Renal cortical epithelial cell (primary cell): Measurements from ENCODE around the gene YBX3. TPM values are rescaled to one million over a fixed set of nuclear protein-coding genes. Genes with fewer than 3 reads are reported as not detected.

Experiments
- DNase-seq: peaks from one replicate; pipeline ENCODE4 v3.0.0-alpha.2; 2011; ENCODE audit warnings: low read depth
- total RNA-seq: library from RNA; depleted of rRNA; stranded (reverse); fragments of >200 nt; gene quantifications from 2 replicates; pipeline ENCODE4 v1.2.3, GENCODE V29; 2014

YBX3 gene
- total RNA-seq, 1 donor from 2014 or later = 163 TPM

GRCh38 chr12:10721651-10722501 is 1.2 kb downstream of the YBX3 start:
- DNase-seq = peak; percentile 99

- DNase-seq = no peak
Measured at GRCh38 chr12:10720974-10721650, 2.0 kb downstream of the YBX3 start.

- no peak for DNase-seq
Measured at GRCh38 chr12:10719482-10719881, 3.6 kb downstream of the YBX3 start.

DNA sequence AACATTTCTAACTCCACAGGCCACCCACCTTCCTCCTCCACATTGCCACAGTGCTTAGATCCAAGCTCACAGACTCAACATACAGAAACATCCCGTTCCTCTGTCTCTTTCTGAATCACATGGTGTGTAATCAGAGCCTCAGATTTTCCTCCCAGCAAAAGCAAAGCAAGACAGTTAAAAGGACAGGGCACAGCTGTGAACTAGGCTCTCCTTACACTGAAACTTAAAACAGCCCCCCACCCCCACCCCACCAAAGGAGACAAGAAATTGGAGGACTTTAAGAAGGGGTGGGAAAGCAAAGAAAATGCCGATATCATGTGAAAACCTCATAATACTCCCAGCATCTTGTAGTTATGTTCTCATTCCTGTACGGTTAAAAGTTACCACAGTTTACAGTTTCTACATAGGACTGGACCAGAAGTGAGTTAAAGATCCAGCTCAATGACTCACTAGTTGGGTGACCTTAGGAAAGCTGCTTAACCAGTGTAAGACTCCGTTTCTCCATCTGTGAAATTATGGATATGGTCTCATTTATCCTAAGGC is 4.8 kb downstream of the YBX3 start:
- DNase-seq = peak; percentile 69

DNA sequence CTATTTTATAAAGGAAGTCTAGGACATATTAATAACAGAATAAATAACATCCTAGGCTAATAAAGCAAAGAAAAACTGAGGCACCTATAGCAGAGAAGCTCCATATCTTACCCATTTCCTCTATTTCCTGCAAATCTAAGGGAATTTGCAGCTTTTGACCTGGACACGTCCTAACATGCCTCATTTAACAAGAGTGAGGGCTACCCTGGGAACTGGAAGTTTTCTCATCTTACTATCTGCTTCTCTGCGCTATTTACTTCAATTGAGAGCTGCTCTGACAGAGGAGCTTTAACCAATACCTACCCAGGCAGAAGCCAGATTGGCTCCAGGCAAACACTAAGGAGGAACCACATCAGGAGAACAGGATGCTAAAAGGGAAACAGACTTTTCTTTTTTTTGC is 5.7 kb downstream of the YBX3 start:
- DNase-seq = peak; percentile 50

GRCh38 chr12:10716704-10717315 is 6.3 kb downstream of the YBX3 start:
- peak; percentile 93 for DNase-seq

GRCh38 chr12:10716277-10716676 is 6.8 kb downstream of the YBX3 start:
- DNase-seq = no peak

DNA sequence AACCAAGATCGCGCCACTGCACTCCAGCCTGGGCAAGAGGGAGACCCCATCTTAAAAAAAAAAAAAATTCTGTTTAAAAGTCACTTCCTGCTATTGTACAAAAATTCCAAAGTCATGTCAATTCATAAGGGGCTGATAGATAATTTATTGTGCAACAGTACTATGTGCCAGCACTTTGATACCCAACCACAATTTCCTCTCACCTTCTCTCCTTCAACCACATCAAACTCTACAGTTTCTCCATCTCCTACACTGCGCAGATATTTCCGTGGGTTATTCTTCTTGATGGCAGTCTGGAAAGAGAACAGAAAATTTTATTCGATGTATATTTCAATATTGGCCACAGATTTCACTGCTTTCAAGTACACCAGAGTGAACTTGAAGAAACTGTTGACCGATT is 7.6 kb downstream of the YBX3 start:
- DNase-seq = no peak

DNA sequence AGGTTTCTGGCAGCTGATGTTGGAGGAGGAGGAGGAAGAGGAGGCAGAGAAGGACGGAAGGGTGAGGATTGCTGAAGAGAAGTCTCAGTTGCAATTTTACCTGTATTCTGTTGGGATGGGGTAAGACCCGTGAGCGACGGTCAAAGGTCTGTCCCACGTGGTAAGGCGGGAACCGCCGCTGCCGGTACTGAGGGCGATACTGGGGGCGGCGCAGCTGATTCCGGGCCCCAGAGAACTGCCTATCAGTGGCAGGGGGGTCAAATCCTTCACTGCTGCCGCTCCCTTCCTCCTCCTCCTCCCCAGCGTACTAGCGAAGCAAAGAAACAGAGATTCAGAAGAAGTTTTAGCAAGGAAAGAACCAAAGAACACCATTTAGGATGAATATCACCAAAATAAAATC is 13.3 kb downstream of the YBX3 start:
- no peak for DNase-seq

DNA sequence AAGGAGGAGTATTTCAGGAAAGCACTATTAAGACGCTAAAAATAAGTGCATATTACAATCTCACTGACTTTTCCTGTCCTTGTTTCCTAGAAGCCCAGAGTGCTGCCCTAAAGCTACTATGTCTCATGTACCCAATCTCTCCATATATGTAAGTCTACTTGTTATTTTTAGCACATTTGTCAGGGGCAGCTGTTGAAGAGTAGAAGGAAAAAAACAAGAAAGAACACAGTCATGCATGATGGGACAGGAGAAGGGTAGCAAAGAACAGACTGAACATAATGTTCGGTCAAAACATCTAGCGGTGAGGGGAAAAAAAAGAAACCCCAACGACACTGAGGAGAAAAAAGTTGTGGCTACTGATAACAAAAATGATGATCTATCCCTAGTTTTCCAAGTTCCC is 14.3 kb downstream of the YBX3 start:
- DNase-seq = no peak

DNA sequence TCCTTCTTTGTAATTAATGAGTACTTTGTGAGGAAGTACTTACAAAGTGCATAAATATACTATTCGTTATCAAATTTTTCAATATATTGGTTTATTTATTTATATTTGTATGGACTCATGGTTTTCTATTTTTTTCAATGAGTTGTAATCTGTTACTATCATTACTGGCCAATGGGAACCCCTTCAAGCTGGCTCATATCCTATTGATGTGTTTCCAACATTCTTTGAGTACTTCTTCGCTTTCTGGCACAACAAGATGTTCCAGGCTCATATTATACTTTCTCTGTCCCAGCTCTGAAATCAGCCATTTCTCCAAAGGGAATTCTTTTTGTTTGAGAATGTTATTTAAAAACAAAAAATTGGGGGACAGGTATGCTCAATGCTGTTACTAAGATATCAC is 17.5 kb downstream of the YBX3 start:
- DNase-seq = no peak

DNA sequence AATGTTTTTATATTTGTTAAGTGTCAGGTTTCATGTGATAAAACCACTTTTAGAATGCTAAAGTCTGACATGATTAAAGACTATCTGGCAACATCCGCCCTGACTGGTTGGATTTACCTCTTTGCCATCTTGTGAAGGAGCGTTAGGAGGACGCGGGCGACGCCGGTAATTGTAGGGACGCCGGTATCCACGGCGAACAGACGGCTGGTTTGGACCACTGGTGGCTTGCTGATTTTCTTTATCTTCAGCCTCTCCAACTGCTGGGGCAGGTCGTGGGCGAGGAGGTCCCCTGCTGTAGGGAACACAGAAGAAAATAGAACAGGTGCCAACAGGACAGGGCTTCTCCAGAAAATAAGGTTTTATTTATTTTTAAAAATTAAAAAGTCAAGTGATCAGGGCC is 21.3 kb downstream of the YBX3 start:
- no peak for DNase-seq

- DNase-seq = no peak
Measured at GRCh38 chr12:10701131-10701681, 21.9 kb downstream of the YBX3 start.

DNA sequence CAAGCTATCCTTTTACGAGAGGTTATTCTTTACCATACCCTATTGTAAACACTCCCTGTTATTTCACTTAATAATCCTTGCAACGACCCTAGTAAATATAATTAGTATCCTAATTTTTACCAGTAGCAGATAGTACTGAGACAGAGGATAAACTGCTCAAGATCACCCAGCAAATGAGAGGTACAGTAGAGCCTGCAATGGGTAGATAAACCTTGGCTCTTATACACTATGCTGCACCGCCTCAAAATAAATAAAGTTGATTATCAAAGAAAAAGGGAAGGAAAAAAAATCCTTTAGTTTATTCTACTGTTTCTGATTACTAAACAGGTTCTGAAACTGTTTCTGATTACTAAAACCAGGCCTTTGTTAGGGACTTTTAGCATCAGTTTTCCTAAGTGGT is 22.5 kb downstream of the YBX3 start:
- DNase-seq = no peak

DNA sequence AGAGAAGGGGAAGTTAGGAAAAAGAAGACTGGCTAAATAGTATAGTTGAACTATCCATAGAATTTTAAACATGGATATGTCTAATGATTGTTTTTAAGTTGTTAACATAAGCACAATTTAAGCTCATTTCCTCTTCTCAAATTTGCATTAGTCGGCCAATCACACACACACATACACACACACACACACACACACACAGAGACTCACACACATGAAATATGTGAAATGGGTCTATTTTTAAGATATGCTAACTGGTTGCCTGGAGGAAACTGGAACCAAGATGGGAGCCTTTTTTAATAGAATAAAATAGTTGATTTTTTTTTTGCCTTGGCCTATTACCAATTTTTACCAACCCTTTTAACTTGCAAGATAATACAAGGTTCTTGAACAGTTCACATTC is 25.3 kb downstream of the YBX3 start:
- no peak for DNase-seq

DNA sequence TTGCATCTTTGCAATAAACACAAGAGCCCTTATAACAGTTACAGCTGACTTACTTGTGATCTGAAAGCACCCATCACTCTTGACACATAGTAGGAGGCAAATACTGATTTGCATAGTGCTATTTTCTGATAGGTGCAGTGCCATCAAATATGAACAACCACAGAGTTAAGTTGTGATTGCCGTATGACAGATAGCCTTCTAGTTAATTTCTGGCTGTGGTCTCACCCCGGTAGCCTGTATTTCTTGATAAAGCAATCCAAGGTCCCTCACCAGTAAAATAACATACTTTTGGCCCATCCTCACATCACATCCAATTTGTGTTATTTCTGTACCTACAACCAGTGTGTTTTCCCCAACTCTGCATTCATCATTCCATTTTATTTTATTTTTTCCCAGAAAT is 26.0 kb downstream of the YBX3 start:
- DNase-seq = no peak

- DNase-seq = peak; percentile 30
Measured at GRCh38 chr12:10690906-10691305, 32.2 kb downstream of the YBX3 start.

GRCh38 chr12:10689146-10689545 is 34.0 kb downstream of the YBX3 start:
- DNase-seq = no peak

GRCh38 chr12:10688042-10688441 is 35.1 kb downstream of the YBX3 start:
- no peak for DNase-seq

- DNase-seq = peak; percentile 43
Measured at GRCh38 chr12:10673659-10674384, 49.3 kb downstream of the YBX3 start, which contains the start of gene STYK1. TSS of gene STYK1 (minus strand) at chr12:10674052. CDS start at chr12:10634618, 39,434 bp downstream.

DNA sequence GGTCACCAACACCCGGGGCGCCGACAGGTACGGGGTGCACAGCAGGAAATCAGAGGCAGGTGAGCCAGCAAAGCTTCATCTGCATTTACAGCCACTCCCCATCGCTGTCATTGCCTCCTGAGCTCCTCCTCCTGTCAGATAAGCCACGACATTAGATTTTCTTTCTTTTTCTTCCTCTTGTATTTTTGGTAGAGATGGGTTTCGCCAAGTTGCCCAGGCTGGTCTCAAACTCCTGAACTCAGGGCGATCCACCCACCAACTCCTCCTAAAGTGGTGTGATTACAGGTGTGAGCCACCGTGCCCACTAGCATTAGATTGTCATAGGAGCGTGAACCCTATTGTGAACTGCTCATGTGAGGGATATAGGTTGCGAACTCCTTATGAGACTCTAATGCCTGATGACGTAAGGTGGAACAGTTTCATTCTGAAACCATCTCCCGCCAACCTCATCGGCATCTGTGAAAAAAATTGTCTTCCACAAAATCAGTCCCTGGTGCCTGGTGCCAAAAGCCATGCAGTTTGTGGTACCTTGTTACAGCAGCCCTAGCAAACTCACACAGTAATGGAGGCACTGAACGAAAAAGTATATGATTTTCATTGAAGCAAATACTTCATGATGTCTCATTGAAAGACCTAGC is 50.8 kb downstream of the YBX3 start:
- DNase-seq = no peak
